Smooth muscle cell (in vitro differentiated cells): ENCODE results near the gene RNF39. TPM values are rescaled to one million over a fixed set of nuclear protein-coding genes. Genes with fewer than 3 reads are reported as not detected.

Experiments used
- DNase-seq: peaks from one replicate; lab custom pipeline; 2025; ENCODE audit not compliant: unreplicated experiment; lab: John Stamatoyannopoulos, UW
- H2AFZ ChIP-seq: fragments of 200-600 bp; sonication (generic); 2 replicates; pipeline ENCODE4 v1.6.0; 2016; ENCODE audit warnings: antibody characterized with exemption, low read depth, mild to moderate bottlenecking
- H3F3A ChIP-seq: fragments of 200-600 bp; sonication (generic); 2 replicates; pipeline ENCODE4 v1.6.0; 2017; ENCODE audit warnings: antibody characterized with exemption, low read depth
- H3K27ac ChIP-seq: fragments of 200-600 bp; sonication (generic); 2 replicates; pipeline ENCODE4 v1.5.1; 2016; ENCODE audit warnings: low read depth, mild to moderate bottlenecking
- H3K27me3 ChIP-seq: fragments of 200-600 bp; sonication (generic); 2 replicates; pipeline ENCODE4 v1.6.1; 2016; ENCODE audit warnings: low read depth, mild to moderate bottlenecking
- H3K36me3 ChIP-seq: fragments of 200-600 bp; sonication (generic); 2 replicates; pipeline ENCODE4 v1.5.1; 2016; ENCODE audit warnings: low read depth
- H3K4me1 ChIP-seq: fragments of 200-600 bp; sonication (generic); 2 replicates; pipeline ENCODE4 v1.5.1; 2016; ENCODE audit warnings: low read depth
- H3K4me2 ChIP-seq: fragments of 200-600 bp; sonication (generic); 2 replicates; pipeline ENCODE4 v1.6.0; 2016; ENCODE audit warnings: mild to moderate bottlenecking
- H3K4me3 ChIP-seq: fragments of 200-600 bp; sonication (generic); 2 replicates; pipeline ENCODE4 v1.5.1; 2016; ENCODE audit warnings: mild to moderate bottlenecking
- H3K79me2 ChIP-seq: fragments of 200-600 bp; sonication (generic); 2 replicates; pipeline ENCODE4 v1.6.0; 2016; ENCODE audit warnings: low read depth, mild to moderate bottlenecking
- H3K9ac ChIP-seq: fragments of 200-600 bp; sonication (generic); 2 replicates; pipeline ENCODE4 v1.6.0; 2016; ENCODE audit warnings: low read depth
- H3K9me3 ChIP-seq: fragments of 200-600 bp; sonication (generic); replicated peaks from 2 replicates; pipeline ENCODE4 v1.5.1; 2016; ENCODE audit warnings: low read depth
- H4K20me1 ChIP-seq: fragments of 200-600 bp; sonication (generic); 2 replicates; pipeline ENCODE4 v1.6.0; 2016; ENCODE audit warnings: low read depth
- WGBS: methylation state at CpG from one replicate; pipeline ENCODE4 v1.1.7; 2016; ENCODE audit warnings: low lambda C conversion rate; 5-methylcytosine and 5-hydroxymethylcytosine counted together
- polyA plus RNA-seq: library from polyadenylated mRNA; unstranded; fragments of >200 nt; fragmentation: Nextera tagmentation; extraction: Ambion mirVana; gene quantifications from 2 replicates; pipeline ENCODE4 v1.2.1, GENCODE V29; 2016
- total RNA-seq: library from RNA; depleted of rRNA; stranded (reverse); fragments of >200 nt; gene quantifications from 2 replicates; pipeline ENCODE4 v1.2.3, GENCODE V29; 2014
- TF ChIP-seq, protein P1 (sequence below): fragments of 200-600 bp; sonication (generic); IDR thresholded peaks from 2 replicates; pipeline ENCODE4 v1.5.1; 2017; ENCODE audit warnings: borderline replicate concordance, mild to moderate bottlenecking, antibody characterized with exemption; ENCODE audit not compliant: insufficient read depth, poor library complexity, severe bottlenecking

RNF39 gene
- total and polyA plus RNA-seq, 2 experiments from 2014 or later: 0.70 to 0.90 TPM

DNA sequence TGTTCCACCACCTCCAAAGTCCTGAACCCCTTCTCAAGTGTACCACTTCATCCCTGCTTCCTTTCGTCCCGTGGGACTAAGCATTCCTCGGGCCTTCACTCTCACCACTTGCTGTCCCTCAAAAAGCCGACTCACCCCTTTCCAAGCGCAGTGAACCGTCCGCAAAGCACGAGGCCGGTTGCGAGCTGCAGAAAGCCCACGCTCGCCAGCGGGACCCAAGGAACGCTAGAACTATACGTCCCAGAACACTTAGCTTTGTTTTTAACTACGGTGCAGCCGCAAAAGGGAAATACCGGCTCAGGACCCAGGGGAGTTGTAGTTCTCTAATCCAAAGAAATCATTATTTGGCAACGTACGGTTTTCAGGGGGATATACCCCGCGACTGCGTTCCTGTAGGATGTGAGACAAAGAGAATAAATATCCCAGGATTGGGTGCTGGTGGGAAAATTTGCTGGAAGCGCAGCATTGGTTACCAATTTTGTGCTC lies 14.9 kb downstream of the RNF39 start:
- peak overlapping the region; percentile 95 for H2AFZ ChIP-seq
- H3K4me3 ChIP-seq: peak overlapping the region; percentile 78
- H3K36me3 ChIP-seq: no peaks in the 10 kb centered on the region
- H3K4me2 ChIP-seq: peak overlapping the region; percentile 87
- 1% methylated on average over 24 of the region's 24 CpGs for WGBS
- peaks cover 24% of the 10 kb centered on the region for H3K79me2 ChIP-seq
- H3K9me3 ChIP-seq: no peaks in the 10 kb centered on the region
- H3K27ac ChIP-seq: peak overlapping the region; percentile 85
- no peaks in the 10 kb centered on the region for H3K27me3 ChIP-seq
- H3K4me1 ChIP-seq: peaks cover 13% of the 10 kb centered on the region
- TF ChIP-seq, protein P1, sequence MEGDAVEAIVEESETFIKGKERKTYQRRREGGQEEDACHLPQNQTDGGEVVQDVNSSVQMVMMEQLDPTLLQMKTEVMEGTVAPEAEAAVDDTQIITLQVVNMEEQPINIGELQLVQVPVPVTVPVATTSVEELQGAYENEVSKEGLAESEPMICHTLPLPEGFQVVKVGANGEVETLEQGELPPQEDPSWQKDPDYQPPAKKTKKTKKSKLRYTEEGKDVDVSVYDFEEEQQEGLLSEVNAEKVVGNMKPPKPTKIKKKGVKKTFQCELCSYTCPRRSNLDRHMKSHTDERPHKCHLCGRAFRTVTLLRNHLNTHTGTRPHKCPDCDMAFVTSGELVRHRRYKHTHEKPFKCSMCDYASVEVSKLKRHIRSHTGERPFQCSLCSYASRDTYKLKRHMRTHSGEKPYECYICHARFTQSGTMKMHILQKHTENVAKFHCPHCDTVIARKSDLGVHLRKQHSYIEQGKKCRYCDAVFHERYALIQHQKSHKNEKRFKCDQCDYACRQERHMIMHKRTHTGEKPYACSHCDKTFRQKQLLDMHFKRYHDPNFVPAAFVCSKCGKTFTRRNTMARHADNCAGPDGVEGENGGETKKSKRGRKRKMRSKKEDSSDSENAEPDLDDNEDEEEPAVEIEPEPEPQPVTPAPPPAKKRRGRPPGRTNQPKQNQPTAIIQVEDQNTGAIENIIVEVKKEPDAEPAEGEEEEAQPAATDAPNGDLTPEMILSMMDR: no peak
- H3F3A ChIP-seq: peaks cover 1% of the 10 kb centered on the region
- H4K20me1 ChIP-seq: no peaks in the 10 kb centered on the region
- DNase-seq: no peak
- H3K9ac ChIP-seq: peak overlapping the region; percentile 89

DNA sequence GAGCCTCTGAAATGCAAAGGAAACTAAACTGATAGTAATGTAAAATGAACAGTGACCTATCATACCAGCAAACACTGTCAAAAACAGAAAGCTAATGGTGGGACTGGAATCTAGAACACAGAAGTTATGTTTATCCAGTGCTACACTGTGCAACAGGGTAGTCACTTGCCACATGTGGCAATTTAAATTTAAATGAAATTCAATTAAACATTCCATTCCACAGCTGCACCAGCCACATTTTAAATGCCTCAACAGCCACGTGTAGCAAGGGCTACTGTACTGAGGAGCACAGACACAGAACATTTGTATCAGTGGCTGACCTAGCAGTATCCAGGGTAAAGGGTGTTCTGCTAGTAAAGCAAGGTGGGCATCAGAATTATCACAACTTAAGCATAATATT lies 20.1 kb downstream of the RNF39 start:
- H3K4me1 ChIP-seq: peaks cover 5% of the 10 kb centered on the region
- DNase-seq: no peak
- peaks cover 5% of the 10 kb centered on the region for H3K79me2 ChIP-seq
- H3K9me3 ChIP-seq: no peaks in the 10 kb centered on the region
- TF ChIP-seq, protein P1: no peak
- H3F3A ChIP-seq: no peaks in the 10 kb centered on the region
- 52% methylated on average over 1 of the region's 1 CpG for WGBS
- H2AFZ ChIP-seq: no peak overlapping the region
- H3K9ac ChIP-seq: no peak overlapping the region
- H3K4me3 ChIP-seq: no peak overlapping the region
- no peak overlapping the region for H3K27ac ChIP-seq
- H4K20me1 ChIP-seq: no peaks in the 10 kb centered on the region
- H3K36me3 ChIP-seq: no peaks in the 10 kb centered on the region
- no peaks in the 10 kb centered on the region for H3K27me3 ChIP-seq
- H3K4me2 ChIP-seq: no peak overlapping the region

DNA sequence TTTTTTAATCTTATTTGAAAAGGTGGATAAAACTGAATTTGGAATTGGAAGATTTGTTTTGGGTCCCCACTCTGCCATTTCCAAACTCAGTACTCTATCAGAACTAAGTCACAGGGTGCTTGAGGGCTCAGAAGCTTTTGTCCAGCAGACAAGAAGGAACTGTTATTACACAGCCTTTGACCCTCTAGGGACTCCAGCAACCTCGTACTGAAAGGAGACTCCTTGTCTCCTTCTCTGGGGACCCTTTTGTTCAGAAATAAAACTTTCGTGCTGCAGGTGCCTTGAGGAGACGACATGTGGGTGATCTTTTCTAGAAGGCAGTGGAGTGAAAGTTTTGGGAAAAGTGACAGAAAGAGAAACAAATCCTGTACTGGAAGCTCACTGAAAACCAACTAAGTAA lies 21.9 kb downstream of the RNF39 start:
- TF ChIP-seq, protein P1: no peak
- Histone ChIP-seq H3K27me3 (no peaks in the 10 kb centered on the region), H3F3A (no peaks in the 10 kb centered on the region), H3K36me3 (no peaks in the 10 kb centered on the region), H3K4me2 (no peak overlapping the region), H3K4me1 (no peaks in the 10 kb centered on the region), H4K20me1 (no peaks in the 10 kb centered on the region), H2AFZ (no peak overlapping the region), H3K27ac (no peak overlapping the region), H3K9me3 (no peaks in the 10 kb centered on the region), H3K9ac (no peak overlapping the region), H3K4me3 (no peak overlapping the region), H3K79me2 (no peaks in the 10 kb centered on the region)
- 93% methylated on average over 3 of the region's 3 CpGs for WGBS
- DNase-seq: no peak

- Histone ChIP-seq H3F3A (peaks cover 3% of the 10 kb centered on the region), H2AFZ (no peak overlapping the region), H3K4me3 (no peak overlapping the region), H3K27ac (no peak overlapping the region), H3K79me2 (no peaks in the 10 kb centered on the region), H3K4me1 (no peaks in the 10 kb centered on the region), H4K20me1 (no peaks in the 10 kb centered on the region), H3K9me3 (no peaks in the 10 kb centered on the region), H3K27me3 (no peaks in the 10 kb centered on the region), H3K4me2 (no peak overlapping the region), H3K9ac (no peak overlapping the region), H3K36me3 (no peaks in the 10 kb centered on the region)
- WGBS: 78% methylated on average over 2 of the region's 2 CpGs
- TF ChIP-seq, protein P1: no peak
- DNase-seq: no peak
Measured at GRCh38 chr6:30047220-30047619, 28.3 kb downstream of the RNF39 start.
